NCI-H1436 treated with DMSO at 0.1 percent for 48 hours (cell line): ENCODE results near the gene LRP5.
"Not testable (repeated sequence)": the region's sequence is repeated elsewhere in the genome, so short reads cannot be mapped to it uniquely, and the experiment has no call there.

Experiments used
- DNase-seq: peaks from one replicate; lab custom pipeline; 2025; lab: John Stamatoyannopoulos, UW

Gene LRP5

DNA sequence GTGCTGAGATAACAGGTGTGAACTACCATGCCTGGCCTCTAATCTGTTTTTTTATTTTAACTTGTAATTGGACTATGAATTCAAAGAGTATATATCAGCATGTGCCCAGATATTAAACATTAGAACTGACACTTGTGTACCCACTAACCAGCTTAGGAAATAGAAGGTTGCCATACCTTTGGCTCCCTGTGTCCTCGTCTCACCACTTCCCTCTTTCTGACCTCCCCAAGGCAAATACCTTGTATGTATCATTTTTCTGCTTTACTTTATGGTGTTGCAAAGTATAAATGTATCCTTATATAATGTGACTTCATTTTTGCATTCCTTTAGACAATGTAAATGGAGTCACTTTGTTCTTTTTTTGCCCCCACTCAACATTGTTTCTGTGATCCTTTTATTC is 157.3 kb downstream of the LRP5 start:
- no peak for DNase-seq

- DNase-seq: no peak
These were observed 158.0 kb downstream of the LRP5 start for GRCh38 chr11:68470304-68470811.

DNA sequence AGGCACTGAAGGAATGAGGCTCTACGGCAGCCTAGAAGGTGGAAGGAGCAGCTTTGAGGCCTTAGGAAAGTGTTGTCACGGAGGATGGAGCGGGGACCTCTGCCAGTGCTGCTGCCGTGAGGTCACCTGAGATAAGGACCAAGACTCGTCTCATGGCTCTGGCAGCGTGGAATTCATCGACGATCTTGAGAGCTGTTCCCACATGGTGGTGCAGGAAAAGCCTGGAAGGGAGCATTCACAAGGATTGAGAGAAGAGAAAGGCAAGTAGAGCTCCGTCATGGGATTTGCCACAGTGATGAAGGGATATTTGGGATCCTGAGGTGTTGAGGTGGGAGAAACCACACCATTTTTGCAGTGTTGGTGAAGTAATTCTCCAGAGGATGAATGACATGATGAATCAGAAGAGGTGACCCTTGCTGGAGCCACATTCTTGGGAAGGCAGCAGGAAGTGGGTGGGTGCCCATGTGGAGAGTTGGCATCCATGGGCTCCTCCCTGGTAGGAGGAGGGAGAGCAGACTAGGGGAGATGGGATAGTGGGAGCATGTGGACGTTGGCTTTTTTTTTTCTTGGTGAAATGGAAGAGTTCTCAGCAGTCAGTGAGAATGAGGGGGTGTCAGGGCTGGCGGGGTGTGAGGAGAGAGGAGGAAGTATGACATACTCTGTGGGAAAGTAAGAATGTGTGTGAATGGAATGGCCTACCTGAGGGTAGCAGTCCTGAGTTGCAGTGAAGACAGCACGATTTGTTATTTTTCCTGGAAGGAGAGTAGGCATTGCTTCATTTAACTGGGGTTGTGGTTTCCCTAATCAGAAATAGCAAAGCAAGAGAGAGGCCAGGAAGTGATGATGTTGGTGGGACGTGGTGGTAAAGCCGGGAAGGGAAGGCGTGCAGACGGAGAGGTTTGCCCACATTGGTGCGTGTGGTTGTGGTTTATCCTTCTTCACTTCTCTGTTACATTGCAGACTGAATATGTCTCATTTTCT is 159.3 kb downstream of the LRP5 start:
- no peak for DNase-seq

- no peak for DNase-seq
These were observed 160.4 kb downstream of the LRP5 start for GRCh38 chr11:68472778-68473177.

DNA sequence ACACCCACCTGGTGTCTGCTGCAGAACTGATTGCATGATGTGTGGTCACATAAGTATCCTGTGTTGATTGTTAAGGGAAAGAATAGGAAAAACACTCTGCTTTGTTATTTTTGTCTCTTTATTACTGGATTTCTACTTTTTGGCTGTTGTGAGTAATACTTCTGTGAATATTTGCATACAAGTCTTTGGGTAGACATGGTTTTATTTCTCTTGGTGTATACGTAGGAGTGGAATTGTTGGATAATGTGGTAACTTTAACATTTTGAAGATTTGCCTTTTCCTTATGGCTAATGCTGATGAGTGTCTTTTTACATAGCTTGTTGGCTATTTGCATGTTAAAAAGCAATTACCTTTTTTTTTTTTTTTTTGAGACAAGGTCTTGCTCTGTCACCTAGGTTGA is 161.3 kb downstream of the LRP5 start:
- DNase-seq: no peak

DNA sequence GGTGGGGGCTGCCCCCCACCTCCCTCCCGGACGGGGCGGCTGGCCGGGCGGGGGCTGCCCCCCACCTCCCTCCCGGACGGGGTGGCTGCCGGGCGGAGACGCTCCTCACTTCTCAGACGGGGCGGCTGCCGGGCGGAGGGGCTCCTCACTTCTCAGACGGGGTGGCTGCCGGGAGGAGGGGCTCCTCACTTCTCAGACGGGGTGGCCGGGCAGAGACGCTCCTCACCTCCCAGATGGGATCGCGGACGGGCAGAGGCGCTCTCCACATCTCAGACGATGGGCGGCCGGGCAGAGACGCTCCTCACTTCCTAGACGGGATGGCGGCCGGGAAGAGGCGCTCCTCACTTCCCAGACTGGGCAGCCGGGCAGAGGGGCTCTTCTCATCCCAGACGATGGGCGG is 163.2 kb downstream of the LRP5 start:
- not testable (repeated sequence) for DNase-seq

DNA sequence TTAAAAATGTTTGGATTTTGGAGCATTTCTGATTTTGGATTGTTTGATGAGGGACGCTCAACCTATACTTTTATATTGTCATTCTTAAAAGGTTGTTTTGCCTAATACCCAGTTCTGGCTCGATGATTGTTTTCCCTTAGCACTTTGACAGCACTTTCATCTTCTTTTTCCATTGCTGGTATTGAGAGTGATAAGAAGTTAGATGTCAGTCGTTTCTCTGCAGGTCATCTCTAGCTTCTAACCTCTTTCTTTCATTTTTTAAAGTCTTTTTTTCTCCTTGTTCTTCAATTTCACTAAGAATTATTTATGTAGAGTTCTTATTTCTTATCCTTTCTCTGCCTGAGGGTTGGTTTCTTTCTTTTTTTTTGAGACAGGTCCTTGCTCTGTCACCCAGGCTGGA is 167.0 kb downstream of the LRP5 start:
- no peak for DNase-seq

DNA sequence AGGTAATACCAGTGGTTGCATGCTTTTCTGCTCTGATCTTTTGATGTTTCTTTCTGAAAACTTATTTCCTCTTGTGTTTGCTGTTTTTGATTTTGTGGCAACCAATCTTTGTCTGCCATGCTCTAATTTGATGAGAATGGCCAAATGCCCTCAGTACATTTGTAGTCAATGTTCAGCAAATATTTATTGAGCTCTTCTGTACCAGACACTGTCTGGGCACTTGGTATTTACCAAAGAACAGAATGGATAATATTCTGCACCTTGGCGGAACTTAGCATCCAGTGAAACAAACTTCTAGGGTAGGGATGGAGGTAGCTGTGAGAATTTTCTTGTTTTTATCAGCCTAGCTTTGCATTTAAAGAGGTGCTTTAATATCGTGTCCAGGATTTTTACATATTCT is 167.8 kb downstream of the LRP5 start:
- DNase-seq: no peak

DNA sequence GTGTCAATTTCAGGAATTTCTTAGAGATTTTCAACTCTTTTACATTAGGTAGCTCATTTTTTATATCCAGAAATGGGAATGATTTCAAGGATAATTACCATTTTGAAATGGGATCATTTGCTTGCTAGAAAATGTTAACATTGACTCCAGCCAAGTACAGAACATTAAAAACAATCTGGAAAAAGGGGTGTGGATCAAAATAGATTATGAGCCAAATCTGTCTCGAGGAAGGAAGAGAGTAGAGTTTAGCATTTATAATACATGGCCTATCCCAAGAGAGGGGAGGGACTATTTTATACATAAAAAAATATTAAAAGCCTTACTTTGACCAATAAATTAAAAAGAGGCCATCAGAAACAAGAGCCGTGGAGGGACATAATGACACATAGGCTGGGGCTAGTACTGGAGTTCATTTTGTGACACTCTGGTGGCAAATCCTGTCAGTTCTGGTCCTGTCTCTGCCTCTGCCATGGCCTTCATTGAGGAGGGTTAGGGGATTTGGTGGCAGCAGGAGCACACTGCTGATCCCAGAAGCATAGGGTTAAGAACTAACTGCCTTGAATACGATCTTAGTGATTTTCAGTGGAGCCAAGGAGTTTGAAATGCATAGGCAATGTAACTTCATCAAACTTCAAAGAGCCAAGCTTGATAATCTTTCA is 168.6 kb downstream of the LRP5 start:
- DNase-seq: no peak

- no peak for DNase-seq
These were observed 169.3 kb downstream of the LRP5 start for GRCh38 chr11:68481579-68482240.

- DNase-seq: no peak
These were observed 176.2 kb downstream of the LRP5 start for GRCh38 chr11:68488623-68489022.

DNA sequence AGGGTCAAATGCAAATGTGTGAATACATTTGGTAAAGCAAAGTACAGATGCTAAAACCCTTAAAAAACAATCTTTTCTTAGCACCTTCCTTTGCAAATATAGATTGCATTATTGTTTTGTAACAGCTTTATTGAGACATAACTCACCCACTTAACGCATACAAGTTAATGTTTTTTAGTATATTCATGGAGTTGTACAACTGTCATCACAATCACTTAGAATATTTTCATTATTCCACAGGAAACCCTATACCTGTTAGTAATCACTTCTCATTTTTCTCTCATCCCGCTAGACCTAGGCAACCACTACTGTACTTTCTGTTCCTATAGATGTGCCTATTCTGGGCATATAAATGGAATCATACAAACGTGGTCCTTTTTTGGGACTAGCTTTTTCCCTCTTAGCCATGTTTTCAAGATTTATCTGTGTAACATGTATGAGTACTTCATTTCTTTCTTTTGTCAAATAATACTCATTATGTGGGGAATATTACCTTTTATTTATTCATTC is 182.9 kb downstream of the LRP5 start:
- no peak for DNase-seq

GRCh38 chr11:68495872-68496271 is 183.5 kb downstream of the LRP5 start:
- DNase-seq: no peak

DNA sequence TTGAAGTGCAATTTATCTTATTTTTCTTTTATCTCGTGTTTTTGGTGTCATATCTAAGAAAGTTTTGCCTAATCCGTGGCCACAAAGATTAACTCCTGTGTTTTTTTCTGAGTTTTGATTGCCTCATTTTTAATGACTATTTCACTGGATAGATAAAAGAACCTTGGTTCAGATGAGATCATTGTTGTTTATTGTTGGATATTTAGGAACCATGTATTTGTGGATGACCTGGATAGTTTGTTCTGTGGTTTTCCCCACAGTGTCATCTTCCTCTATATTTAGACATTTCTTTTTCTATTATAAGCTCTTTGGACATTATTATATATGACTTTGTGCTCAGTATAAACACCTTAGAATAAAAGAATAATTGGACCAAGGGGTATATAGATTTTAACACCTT is 185.4 kb downstream of the LRP5 start:
- DNase-seq: no peak

DNA sequence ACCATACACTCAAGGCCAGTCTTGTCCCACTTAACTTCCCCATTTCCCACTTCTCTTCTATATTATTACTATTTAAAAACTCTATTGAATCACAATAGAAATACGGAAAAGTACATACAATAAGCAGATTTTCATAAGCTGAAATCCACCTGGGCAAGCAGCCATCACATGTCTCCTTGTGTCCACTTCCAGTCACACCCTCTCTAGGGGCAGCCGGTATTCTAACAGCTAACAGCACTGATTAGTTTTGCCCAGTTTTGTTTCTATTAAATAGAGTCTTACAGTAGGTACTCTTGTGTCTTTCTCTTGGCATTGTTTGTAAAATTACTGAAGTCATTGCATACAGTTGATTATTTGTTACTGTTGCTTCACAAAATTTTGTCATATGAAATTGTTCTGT is 185.9 kb downstream of the LRP5 start:
- no peak for DNase-seq
